Lower leg skin (tissue), 4 donors: ENCODE data around the gene MFSD2A. TPM values are rescaled to one million over a fixed set of nuclear protein-coding genes. Genes with fewer than 3 reads are reported as not detected.

ENCODE experiments used
- DNase-seq, 2 donors: peaks; one replicate each; pipeline ENCODE4 v3.0.0-alpha.2; 2019; ENCODE audit warnings: low spot score in 2 of 2
- H3K4me3 ChIP-seq: fragments of 200-600 bp; sonication (generic); 2 replicates; pipeline ENCODE4 v1.5.1; 2017; ENCODE audit warnings: mild to moderate bottlenecking, low read depth; ENCODE audit not compliant: poor library complexity, severe bottlenecking
- CTCF ChIP-seq, 3 donors: fragments of 450-650 bp; IDR thresholded peaks; one replicate each; pipeline ENCODE4 v1.5.1; 2016; ENCODE audit warnings: antibody characterized with exemption in 3 of 3, mild to moderate bottlenecking in 3 of 3, moderate library complexity in 2 of 3
- POLR2A ChIP-seq, 2 donors: fragments of 450-650 bp; IDR thresholded peaks; one replicate each; pipeline ENCODE4 v1.6.1; 2016 to 2017; ENCODE audit warnings: antibody characterized with exemption in 2 of 2, mild to moderate bottlenecking in 1 of 2, moderate library complexity in 1 of 2
- WGBS, 2 donors: methylation state at CpG; one replicate each; pipeline ENCODE4 v1.1.5; 2018; 5-methylcytosine and 5-hydroxymethylcytosine counted together
- intact Hi-C: fragments of 100-400 bp; cut with DNase I; formaldehyde crosslinking; loops from one replicate; pipeline ENCODE4 v1.15.0; 2023; ENCODE audit warnings: low total_unique reads
- total RNA-seq, 4 donors: library from RNA; depleted of rRNA; stranded (reverse); fragments of >200 nt; gene quantifications; one replicate each; pipeline ENCODE4 v1.1.0, GENCODE V29; 2016

MFSD2A gene
- total RNA-seq, 4 donors from 2014 or later: 103 to 209 (median 131) TPM

- TF ChIP-seq POLR2A (IDR thresholded peaks at IDR 0.05): no peak
- TF ChIP-seq CTCF (IDR thresholded peaks at IDR 0.05): no peak
- intact Hi-C loops: no loop called here
- 53 to 58% methylated on average over 8 of the region's 8 CpGs for WGBS, 2 donors
- H3K4me3 ChIP-seq: no peak overlapping the region
- no peak for DNase-seq
Observed at GRCh38 chr1:39944410-39945112, 10.4 kb upstream of the MFSD2A start.

DNA sequence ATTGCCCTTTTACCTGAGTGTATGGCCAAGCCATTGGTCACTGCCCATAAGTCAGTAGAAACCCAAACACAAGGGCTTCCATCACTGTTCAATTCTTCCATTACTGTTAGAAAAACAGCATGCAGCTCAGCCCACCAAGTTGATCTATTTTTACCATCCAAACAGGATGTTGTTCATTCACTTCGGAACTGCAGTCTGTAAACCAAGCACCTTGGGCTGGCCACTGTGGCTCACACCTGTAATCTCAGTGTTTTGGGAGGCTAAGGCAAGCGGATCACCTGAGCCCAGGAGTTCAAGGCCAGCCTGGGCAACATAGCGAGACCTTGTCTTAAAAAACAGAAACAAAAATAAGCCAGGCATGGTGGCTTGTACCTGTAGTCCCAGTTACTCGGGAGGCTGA is 8.7 kb upstream of the MFSD2A start:
- intact Hi-C loops: no loop called here
- 84 to 94% methylated on average over 4 of the region's 4 CpGs for WGBS, 2 donors
- TF ChIP-seq CTCF (IDR thresholded peaks at IDR 0.05) (no peak), POLR2A (IDR thresholded peaks at IDR 0.05) (no peak)
- DNase-seq: no peak
- H3K4me3 ChIP-seq: no peak overlapping the region

DNA sequence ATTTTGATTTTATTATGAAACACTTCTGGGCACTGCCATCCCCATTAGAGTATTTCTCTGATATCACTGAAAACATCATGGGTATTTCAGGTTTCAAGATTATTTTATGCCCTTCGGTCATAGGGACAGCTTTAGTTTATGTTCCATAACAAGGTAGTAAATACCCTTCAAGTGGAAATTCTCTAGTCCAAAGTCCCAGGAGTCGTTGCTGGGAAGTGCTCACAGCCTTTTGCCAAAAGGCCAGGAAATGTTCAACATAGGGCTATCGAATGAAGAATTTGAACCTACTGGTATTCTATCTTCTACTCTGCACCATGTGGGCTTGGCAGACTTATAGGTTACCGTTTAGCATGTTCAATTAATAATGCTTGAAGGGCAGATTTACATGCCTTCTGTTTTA is 7.7 kb upstream of the MFSD2A start:
- H3K4me3 ChIP-seq: no peak overlapping the region
- no peak for TF ChIP-seq CTCF (IDR thresholded peaks at IDR 0.05)
- no peak for TF ChIP-seq POLR2A (IDR thresholded peaks at IDR 0.05)
- no peak for DNase-seq
- 71 to 73% methylated on average over 4 of the region's 4 CpGs for WGBS, 2 donors
- intact Hi-C loops: no loop called here

DNA sequence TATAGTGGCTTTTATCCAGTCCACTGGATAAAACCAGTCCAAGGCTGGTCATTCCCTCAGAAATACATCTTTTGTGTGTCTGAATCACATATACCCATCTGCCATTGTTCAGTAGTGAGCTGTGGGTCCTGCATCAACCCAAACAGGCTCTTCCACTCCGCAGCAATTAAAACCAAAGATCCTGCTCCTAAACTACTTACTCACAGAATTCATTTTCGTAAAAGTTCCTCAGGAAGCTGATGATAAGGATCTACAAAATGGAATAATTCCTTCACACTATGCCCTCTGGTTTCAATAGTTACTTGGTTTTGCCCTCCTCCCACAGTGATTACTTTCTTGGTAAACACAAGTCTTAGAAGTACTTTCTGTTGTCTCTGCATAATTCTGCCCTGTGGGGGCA is 5.1 kb upstream of the MFSD2A start:
- no peak for TF ChIP-seq POLR2A (IDR thresholded peaks at IDR 0.05)
- TF ChIP-seq CTCF (IDR thresholded peaks at IDR 0.05): no peak
- H3K4me3 ChIP-seq: no peak overlapping the region
- DNase-seq: no peak
- WGBS, 2 donors: 58 to 79% methylated on average over 2 of the region's 2 CpGs
- intact Hi-C loops: no loop called here

DNA sequence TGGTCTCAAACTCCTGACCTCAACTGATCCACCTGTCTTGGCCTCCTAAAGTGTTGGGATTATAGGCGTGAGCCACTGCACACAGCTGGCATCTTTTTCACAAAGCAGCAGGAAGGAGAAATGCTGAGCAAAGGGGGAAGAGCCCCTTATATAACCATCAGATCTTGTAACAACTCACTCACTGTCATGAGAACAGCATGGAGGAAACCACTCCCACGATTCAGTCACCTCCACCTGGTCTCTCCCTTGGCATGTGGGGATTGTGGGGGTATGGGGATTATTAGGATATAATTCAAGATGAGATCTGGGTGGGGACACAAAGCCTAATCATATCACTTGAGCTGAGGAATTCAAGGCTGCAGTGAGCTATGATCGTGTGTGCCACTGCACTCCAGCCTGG is 3.0 kb upstream of the MFSD2A start:
- no peak for DNase-seq
- TF ChIP-seq POLR2A (IDR thresholded peaks at IDR 0.05): no peak
- TF ChIP-seq CTCF (IDR thresholded peaks at IDR 0.05): no peak
- no peak overlapping the region for H3K4me3 ChIP-seq
- intact Hi-C loops: no loop called here
- WGBS, 2 donors: 57 to 62% methylated on average over 3 of the region's 3 CpGs
